ENCODE results near the gene TMEM128.
"Not testable (repeated sequence)": the region's sequence is repeated elsewhere in the genome, so short reads cannot be mapped to it uniquely, and the experiment has no call there.

The TMEM128 gene

GRCh38 chr4:4195354-4195753, 52.7 kb downstream of the TMEM128 start:
- H3K4me3 ChIP-seq (ENCODE audit: extremely low read depth, insufficient read depth, low read length, poor library complexity, severe bottlenecking): no peak overlapping the region
- H3K27ac ChIP-seq (ENCODE audit: low read depth, low read length, severe bottlenecking): no peak overlapping the region
- WGBS, 2 experiments (ENCODE audit: insufficient coverage in 2 of 2): 95 to 100% methylated on average over 1 to 3 of the region's 3 CpGs
- no peaks in the 10 kb centered on the region for H3K9me3 ChIP-seq (ENCODE audit: control insufficient read depth, low read length)
- H3K4me1 ChIP-seq (ENCODE audit: control insufficient read depth, insufficient read depth, low read length, poor library complexity, severe bottlenecking): no peaks in the 10 kb centered on the region
- no peaks in the 10 kb centered on the region for H3K36me3 ChIP-seq (ENCODE audit: control insufficient read depth, insufficient read depth, low read length)

GRCh38 chr4:4188557-4188956, 59.5 kb downstream of the TMEM128 start:
- WGBS, 2 experiments (ENCODE audit: insufficient coverage in 2 of 2): 80% methylated on average over 1 of the region's 3 CpGs; no CpG with 5 or more reads in 1 of the 2 experiments
- not testable (repeated sequence) for H3K4me1 ChIP-seq (ENCODE audit: control insufficient read depth, insufficient read depth, low read length, poor library complexity, severe bottlenecking); H3K4me3 ChIP-seq (ENCODE audit: extremely low read depth, insufficient read depth, low read length, poor library complexity, severe bottlenecking); H3K9me3 ChIP-seq (ENCODE audit: control insufficient read depth, low read length); H3K27ac ChIP-seq (ENCODE audit: low read depth, low read length, severe bottlenecking); H3K36me3 ChIP-seq (ENCODE audit: control insufficient read depth, insufficient read depth, low read length)

Data from mesodermal cell (in vitro differentiated cells).